ENCODE measurements around the gene KCNK4.

DNA sequence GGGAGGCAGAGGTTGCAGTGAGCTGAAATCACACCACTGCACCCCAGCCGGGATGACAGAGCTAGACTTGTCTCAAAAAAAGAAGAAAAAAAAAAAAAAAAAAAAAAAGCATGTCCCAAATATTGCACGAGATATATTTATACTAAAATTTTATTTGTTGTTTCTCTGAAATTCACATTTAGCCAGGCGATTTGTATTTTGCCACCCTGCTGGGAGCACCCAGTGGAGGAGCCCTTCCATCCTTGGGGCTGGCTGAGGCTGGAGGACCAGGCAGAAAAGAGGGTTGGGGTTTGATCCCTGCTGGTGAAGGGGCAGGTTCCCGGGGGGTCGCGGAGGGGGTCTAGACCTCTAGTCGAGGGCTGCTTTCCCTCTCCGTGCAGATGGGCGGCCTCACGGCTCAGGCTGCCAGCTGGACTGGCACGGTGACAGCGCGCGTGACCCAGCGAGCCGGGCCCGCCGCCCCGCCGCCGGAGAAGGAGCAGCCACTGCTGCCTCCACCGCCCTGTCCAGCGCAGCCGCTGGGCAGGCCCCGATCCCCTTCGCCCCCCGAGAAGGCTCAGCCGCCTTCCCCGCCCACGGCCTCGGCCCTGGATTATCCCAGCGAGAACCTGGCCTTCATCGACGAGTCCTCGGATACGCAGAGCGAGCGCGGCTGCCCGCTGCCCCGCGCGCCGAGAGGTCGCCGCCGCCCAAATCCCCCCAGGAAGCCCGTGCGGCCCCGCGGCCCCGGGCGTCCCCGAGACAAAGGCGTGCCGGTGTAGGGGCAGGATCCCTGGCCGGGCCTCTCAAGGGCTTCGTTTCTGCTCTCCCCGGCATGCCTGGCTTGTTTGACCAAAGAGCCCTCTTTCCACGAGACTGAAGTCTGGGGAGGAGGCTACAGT is 8.1 kb downstream of the KCNK4 start:
- TF ChIP-seq, protein P1, sequence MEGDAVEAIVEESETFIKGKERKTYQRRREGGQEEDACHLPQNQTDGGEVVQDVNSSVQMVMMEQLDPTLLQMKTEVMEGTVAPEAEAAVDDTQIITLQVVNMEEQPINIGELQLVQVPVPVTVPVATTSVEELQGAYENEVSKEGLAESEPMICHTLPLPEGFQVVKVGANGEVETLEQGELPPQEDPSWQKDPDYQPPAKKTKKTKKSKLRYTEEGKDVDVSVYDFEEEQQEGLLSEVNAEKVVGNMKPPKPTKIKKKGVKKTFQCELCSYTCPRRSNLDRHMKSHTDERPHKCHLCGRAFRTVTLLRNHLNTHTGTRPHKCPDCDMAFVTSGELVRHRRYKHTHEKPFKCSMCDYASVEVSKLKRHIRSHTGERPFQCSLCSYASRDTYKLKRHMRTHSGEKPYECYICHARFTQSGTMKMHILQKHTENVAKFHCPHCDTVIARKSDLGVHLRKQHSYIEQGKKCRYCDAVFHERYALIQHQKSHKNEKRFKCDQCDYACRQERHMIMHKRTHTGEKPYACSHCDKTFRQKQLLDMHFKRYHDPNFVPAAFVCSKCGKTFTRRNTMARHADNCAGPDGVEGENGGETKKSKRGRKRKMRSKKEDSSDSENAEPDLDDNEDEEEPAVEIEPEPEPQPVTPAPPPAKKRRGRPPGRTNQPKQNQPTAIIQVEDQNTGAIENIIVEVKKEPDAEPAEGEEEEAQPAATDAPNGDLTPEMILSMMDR (optimal IDR thresholded peaks at IDR 0.05 in 1 of 3, IDR thresholded peaks at IDR 0.05 in 1 of 3, conservative IDR thresholded peaks at IDR 0.05 in 1 of 3; ENCODE audit: extremely low read depth in 1 of 3, insufficient read depth in 2 of 3, low read length in 3 of 3): no peak
- TF ChIP-seq EZH2 (IDR thresholded peaks at IDR 0.05; ENCODE audit: low read length): peak; percentile 69
